ENCODE results near the gene FLNB.
A peak's percentile ranks its signal among the peaks of the same experiment; 100 is the strongest.

FLNB gene

GRCh38 chr3:58116161-58116955 lies 108.1 kb downstream of the FLNB start:
- DNase-seq, result no peak

GRCh38 chr3:58116985-58117384 lies 108.8 kb downstream of the FLNB start:
- DNase-seq, result no peak

GRCh38 chr3:58117561-58118181 lies 109.4 kb downstream of the FLNB start:
- no peak for DNase-seq

GRCh38 chr3:58119186-58119585 lies 111.0 kb downstream of the FLNB start:
- no peak for DNase-seq

GRCh38 chr3:58120075-58120812 lies 112.0 kb downstream of the FLNB start:
- DNase-seq, result no peak

GRCh38 chr3:58121183-58121582 lies 113.0 kb downstream of the FLNB start:
- no peak for DNase-seq

GRCh38 chr3:58122936-58123700 lies 114.9 kb downstream of the FLNB start:
- DNase-seq, result no peak

- DNase-seq, result no peak
These were observed 116.2 kb downstream of the FLNB start for GRCh38 chr3:58124387-58124786.

GRCh38 chr3:58129041-58129770 lies 121.0 kb downstream of the FLNB start:
- no peak for DNase-seq

GRCh38 chr3:58130591-58130990 lies 122.4 kb downstream of the FLNB start:
- no peak for DNase-seq

- DNase-seq, result no peak
These were observed 123.0 kb downstream of the FLNB start for GRCh38 chr3:58131101-58131825.

- DNase-seq, result no peak
These were observed 124.6 kb downstream of the FLNB start for GRCh38 chr3:58132850-58133249.

GRCh38 chr3:58134468-58134867 lies 126.2 kb downstream of the FLNB start:
- no peak for DNase-seq

GRCh38 chr3:58135712-58136543 lies 127.7 kb downstream of the FLNB start:
- DNase-seq, result no peak

GRCh38 chr3:58137306-58137705 lies 129.1 kb downstream of the FLNB start:
- no peak for DNase-seq

- DNase-seq, result no peak
These were observed 133.6 kb downstream of the FLNB start for GRCh38 chr3:58141766-58142345.

- DNase-seq, result no peak
These were observed 135.3 kb downstream of the FLNB start for GRCh38 chr3:58143417-58144055.

- peak; percentile 9 for DNase-seq
These were observed 136.5 kb downstream of the FLNB start for GRCh38 chr3:58144478-58145325.

GRCh38 chr3:58148049-58148448 lies 139.8 kb downstream of the FLNB start:
- no peak for DNase-seq

All from NCI-H2029 treated with DMSO at 0.1 percent for 48 hours (cell line).